Measurements from ENCODE around the gene MUC22. TPM values are rescaled to one million over a fixed set of nuclear protein-coding genes. Genes with fewer than 3 reads are reported as not detected.
"Not testable (repeated sequence)": the region's sequence is repeated elsewhere in the genome, so short reads cannot be mapped to it uniquely, and the experiment has no call there.

Gene MUC22
- polyA plus RNA-seq, 3 donors, result not detected

DNA sequence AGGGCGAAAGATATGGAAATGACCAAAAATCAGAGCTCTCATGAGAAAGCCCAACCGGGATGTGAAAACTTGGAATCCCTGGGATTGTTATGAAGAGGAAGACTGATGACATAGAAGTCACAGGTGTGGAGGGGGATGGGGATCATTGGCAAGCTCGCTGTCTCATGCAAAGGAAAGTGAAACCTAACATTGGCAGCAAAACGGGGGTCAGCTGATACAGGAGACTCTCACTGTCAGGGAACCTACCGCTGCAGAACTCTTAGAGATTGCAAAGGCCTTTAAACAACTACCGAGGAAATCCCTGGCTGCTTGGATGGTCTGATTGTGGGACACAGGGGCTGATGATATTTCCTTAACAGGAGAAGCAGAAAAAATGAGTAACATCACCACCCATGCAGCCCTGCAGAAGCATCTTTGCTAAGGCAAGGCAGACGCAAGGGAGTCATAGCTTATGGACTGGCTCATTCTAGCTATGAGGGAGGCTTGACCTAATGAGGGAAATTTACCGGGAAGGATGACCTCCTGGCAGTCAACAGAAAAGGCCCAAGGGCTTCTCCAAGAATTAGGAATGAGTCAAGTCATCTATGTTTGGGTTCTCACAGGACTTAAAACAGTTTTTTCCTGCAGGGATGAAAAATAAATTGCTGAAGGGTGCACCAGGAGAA lies 19.7 kb upstream of the MUC22 start:
- no peak for DNase-seq (ENCODE audit: extremely low read depth in 1 of 11, low read depth in 9 of 11, low spot score in 4 of 11)

DNA sequence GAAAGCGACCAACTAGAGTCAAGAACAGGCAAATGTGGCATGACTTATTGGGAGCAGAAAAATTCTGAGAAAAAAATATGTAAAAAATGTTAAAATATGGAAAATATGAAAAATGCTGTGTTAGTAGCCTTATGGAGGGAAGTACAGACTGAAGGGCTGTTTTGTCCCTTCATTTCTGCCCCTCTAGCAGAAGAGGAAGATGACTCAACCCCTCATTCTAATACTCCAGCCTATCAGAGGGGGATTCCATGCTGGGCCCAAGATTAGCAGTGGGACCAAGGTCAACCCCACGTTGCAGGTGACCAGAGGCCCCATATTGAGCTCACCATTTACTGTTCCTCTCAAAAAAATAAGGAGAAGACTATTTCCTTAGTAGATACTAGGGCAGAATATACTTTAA lies 18.4 kb upstream of the MUC22 start:
- DNase-seq (ENCODE audit: extremely low read depth in 1 of 11, low read depth in 9 of 11, low spot score in 4 of 11), result no peak

DNA sequence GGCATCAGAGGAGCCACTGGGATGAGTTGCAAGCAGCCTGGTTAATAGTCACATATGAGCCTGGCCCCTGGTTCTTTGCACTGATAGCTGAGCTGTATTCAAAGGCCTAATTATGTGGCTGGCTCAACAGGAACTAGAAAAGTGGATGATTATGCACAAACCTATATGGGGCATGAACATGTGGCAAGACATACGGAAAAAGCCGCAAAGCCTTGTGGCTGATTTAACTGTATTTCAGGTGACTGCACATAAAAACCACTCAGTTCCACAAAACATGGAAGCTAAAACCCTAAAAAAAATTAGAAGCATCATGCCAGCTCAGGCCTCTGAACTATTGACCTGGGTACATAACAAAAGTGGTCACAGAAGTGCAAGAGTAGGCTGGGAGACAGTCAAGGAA lies 13.0 kb upstream of the MUC22 start:
- no peak for DNase-seq (ENCODE audit: extremely low read depth in 1 of 11, low read depth in 9 of 11, low spot score in 4 of 11)

DNA sequence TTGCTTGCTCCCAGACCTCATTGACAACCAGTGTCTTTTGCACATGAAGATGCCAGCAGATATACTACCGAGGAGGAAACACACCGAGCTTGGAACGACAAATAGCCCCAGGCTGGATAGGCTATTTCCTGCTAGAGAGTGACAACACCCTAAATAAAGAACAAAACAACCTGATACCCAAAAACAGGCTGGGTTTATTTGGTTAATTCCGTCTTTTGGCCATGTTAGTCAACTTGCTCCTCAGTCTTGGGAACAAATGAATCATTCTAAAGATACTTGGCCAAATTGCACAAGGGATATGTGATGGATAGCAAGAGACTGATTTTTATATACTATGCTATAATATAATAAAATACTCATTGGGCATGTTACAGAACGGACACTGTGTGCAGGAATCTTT lies 11.5 kb upstream of the MUC22 start:
- no peak for DNase-seq (ENCODE audit: extremely low read depth in 1 of 11, low read depth in 9 of 11, low spot score in 4 of 11)

DNA sequence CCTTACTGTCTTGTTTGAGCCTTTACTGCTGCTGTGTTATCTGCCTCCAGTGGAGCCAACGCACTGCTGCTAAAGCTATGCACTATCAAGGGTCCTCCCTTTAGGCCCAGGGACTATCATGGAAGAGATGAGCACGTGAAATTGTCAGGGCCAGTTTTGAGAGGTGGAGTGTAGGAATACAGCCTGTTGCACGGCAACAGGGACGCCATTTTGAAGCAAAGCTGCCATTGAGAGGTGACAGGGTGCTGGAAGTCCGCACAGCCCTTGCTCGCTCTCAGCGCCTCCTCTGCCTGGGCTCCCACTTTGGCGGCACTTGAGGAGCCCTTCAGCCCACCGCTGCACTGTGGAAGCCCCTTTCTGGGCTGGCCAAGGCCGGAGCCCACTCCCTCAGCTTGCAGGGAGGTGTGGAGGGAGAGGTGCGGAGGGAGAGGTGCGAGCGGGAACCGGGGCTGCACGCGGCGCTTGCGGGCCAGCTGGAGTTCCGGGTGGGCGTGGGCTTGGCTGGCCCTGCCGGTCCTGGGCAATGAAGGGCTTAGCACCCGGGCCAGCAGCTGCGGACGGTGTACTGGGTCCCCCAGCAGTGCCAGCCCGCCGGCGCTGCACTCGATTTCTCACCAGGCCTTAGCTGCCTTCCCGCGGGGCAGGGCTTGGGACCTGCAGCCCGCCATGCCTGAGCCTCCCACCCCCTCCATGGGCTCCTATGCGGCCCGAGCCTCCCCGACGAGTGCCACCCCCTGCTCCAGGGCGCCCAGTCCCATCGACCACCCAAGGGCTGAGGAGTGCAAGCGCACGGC lies 10.0 kb upstream of the MUC22 start:
- DNase-seq (ENCODE audit: extremely low read depth in 1 of 11, low read depth in 9 of 11, low spot score in 4 of 11), result not testable (repeated sequence)

DNA sequence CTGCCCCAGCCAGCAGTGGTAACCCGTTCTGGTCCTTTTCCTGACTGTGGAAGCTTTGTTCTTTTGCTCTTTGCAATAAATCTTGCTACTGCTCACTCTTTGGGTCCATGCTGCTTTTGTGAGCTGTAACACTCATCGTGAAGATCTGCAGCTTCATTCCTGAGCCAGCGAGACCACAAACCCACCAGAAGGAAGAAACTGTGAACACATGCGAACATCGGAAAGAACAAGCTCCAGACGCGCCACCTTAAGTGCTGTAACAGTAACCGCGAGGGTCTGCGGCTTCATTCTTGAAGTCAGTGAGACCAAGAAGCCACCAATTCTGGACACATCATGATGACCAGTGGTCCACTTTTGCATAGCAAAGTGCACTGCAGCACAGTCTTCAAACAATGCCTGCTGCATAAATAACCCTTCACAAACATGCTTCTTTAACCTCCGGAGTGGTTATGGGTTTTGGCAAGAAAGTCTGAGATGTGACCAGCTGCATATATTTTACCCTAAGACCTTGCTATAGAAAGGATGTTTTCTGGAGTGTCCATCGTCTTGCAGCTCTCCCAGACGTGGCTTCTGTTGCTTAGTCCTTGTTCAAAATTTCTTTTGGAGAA lies 8.9 kb upstream of the MUC22 start:
- no peak for DNase-seq (ENCODE audit: extremely low read depth in 1 of 11, low read depth in 9 of 11, low spot score in 4 of 11)

DNA sequence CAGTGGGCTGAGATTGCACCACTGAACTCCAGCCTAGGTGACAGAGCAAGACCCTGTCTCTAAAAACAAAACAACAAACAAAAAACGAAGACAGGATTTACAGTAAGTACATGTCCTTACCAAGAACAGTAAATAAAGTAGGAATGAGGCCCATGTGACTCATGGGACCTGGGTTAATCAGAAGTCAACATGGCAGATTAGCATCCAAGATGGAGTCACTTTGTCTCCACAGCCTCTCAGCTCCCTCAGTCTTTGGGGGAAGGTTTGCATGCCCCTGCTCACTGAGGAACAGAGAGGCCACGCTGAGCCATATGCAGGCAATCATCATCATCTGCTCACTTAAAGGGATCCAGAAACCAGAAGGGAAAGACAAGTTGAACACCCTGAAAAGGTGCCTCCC lies 7.8 kb upstream of the MUC22 start:
- no peak for DNase-seq (ENCODE audit: extremely low read depth in 1 of 11, low read depth in 9 of 11, low spot score in 4 of 11)

DNA sequence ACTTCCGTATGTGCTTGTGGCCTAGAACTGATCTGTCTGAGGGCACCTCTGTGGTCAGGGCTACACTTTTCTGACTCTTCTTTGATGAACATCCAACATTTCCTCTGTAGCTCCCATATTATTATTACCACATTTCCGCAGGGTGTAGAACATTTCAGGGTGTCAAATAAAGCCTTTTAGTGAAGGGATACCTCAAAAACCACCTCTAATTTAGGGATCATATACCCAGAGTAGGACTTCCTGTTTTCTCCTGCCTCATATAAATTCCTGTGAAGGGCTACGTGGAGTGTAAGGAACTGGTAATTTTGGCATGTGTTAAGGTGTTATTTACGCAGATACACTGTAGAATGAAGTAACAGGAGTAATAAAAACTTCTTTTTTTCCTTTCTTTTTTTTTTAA lies 5.5 kb upstream of the MUC22 start:
- no peak for DNase-seq (ENCODE audit: extremely low read depth in 1 of 11, low read depth in 9 of 11, low spot score in 4 of 11)

DNA sequence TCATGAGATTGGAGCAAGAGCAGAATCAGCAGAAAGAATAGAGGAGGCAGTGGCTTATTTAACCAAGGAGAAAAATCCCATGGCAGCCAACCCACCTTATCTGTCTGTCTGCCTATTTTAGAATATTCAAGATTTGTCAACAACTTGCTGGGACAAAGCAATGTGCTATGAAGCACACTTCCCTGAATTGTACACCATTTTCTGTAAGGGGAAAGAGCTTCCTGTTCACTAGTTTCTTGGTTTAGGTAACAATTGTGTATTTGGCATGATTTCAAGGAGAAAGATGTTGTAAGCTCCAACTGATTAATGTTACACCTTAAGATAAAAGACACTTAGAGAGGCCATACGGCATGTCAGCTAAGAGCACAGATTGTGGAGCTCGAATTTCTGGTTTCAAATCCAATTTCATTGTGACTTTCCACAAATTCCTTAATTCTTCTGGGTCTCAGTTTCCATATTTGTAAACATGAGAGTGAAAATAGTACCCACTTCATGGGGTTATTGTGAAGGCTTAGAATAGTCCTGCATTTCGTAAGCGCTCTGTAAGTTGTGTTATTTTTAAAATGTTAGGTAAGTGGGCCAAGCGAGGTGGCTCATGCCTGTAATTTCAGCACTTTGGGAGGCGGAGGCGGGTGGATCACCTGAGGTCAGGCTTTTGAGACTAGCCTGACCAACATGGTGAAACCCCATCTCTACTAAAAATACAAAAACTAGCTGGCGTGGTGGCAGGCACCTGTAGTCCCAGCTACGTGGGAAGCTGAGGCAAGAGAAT lies 4.8 kb upstream of the MUC22 start:
- DNase-seq (ENCODE audit: extremely low read depth in 1 of 11, low read depth in 9 of 11, low spot score in 4 of 11), result no peak

DNA sequence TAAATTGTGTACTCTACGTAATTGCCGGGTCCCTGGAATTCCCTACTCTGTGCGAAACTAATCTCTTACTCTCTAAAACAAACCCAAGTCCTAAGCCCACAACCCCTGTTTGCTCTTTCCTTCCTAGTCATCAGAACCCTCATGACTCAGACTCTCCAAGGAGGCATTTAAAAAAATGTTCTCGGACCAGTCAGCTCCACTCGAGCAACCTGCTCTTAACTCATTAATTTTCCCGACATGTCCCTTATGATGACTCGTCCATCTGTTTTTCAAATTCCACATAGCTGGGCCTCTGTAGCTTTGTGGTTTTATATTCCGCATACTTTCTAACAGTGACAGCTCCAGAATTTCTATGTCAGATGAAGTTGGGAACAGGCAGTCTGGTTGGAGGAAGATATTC lies 2.6 kb upstream of the MUC22 start:
- DNase-seq (ENCODE audit: extremely low read depth in 1 of 11, low read depth in 9 of 11, low spot score in 4 of 11), result peak in 1 of 11 donors; percentile 17

DNA sequence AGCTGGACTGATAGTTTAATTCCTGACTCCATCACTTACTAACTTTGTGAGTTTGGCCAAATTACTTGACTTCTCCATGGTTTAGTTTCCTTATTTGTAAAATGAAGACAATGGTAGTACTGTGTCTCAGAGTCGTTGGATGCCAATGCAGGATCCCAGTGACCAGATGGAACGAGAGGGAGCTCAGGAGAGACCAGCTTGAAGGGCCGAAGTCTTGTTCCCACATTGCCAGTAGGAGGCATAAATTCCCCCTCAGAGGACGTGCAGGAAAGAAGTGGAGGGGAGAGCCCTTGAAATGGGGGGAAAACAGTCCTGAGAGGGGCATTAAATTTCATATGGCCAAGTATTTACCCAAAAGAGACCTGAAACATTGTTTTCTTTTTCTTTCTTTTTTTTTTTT lies 2.1 kb upstream of the MUC22 start:
- no peak for DNase-seq (ENCODE audit: extremely low read depth in 1 of 11, low read depth in 9 of 11, low spot score in 4 of 11)

DNA sequence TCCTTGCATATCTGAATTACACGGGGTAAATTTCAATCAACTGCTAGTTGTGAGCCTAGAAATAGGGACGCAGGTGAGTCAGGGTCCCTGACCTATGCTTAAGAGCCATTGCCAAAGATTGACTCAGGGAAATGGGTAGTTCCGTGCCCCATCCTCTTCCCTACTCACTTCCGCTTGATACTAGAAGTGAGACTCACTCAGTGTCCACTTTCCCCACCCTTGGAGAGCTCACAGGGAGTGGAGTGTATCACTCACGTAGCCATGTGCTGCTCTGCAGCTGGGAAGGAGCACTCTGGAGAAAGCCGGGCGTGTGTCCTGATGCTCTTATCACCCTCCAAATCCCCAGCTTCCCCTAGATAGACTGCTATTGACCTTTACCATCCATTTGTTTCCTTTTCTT lies 543 bp upstream of the MUC22 start:
- DNase-seq (ENCODE audit: extremely low read depth in 1 of 11, low read depth in 9 of 11, low spot score in 4 of 11), result no peak

DNA sequence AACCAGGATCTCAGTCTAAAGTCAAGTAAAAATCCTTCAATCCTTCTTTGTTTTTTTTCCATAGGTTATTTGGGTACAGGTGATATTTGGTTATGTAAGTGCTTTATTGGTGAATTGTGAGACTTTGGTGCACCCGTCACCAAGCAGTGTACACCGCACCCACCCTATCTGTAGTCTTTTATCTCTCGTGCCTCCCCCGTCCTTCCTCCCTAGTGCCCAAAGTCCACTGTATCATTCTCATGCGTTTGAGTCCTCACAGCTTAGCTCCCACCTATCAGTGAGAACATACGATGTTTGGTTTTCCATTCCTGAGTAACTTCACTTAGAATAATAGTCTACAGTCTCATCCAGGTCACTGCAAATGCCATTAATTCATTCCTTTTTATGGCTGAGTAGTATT lies 879 bp downstream of the MUC22 start:
- no peak for DNase-seq (ENCODE audit: extremely low read depth in 1 of 11, low read depth in 9 of 11, low spot score in 4 of 11)

DNA sequence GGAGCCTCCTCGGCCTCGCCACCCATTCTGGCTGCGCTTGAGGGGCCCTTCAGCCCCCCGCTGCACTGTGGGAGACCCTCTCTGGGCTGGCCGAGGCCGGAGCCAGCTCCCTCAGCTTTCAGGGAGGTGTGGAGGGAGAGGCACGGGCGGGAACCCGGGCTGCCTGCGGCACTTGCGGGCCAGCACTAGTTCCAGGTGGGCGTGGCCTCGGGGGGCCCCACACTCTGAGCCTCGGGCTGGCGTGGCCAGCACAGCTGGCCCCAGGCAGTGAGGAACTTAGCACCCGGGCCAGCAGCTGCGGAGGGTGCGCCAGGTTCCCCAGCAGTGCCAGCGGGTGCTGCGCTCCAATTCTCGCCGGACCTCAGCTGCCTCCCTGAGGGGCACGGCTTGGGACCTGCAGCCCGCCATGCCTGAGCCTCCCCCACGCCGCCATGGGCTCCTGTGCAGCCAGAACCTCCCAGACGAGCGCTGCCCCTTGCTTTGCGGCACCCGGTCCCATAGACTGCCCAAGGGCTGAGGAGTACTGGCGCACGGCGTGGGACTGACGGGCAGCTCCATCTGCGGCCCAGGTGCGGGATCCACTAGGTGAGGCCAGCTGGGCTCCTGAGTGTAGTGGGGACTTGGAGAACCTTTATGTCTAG lies 6.5 kb downstream of the MUC22 start:
- DNase-seq (ENCODE audit: extremely low read depth in 1 of 11, low read depth in 9 of 11, low spot score in 4 of 11), result no peak

DNA sequence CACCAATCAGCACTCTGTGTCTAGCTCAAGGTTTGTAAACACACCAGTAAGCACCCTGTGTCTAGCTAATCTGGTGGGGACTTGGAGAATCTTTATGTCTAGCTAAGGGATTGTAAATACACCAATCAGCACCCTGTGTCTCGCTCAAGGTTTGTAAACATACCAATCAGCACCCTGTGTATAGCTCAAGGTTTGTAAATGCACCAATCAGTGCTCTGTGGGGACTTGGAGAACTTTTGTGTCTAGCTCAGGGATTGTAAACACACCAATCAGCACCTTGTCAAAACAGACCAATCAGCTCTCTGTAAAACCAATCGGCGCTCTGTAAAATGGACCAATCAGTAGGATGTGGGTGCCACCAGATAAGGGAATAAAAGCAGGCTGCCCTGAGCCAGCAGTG lies 7.2 kb downstream of the MUC22 start:
- not testable (repeated sequence) for DNase-seq (ENCODE audit: extremely low read depth in 1 of 11, low read depth in 9 of 11, low spot score in 4 of 11)

DNA sequence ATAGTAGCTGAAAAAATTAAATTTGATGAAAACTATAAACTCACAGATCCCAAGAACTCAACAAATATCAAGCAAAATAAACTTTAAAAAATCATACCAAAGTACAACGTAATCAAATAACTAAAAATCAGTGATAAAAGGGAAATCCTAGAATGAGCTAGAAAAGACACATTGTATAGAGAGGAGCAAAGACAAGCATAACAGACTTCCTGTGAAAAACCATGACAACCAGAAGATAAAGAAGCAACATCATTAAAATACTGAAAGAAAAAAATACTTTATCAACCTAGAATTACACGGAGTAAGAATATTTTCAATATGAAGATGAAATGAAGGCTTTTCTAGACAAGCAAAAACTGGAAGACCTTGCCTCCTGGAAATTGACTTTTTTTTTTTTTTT lies 9.8 kb downstream of the MUC22 start:
- no peak for DNase-seq (ENCODE audit: extremely low read depth in 1 of 11, low read depth in 9 of 11, low spot score in 4 of 11)

DNA sequence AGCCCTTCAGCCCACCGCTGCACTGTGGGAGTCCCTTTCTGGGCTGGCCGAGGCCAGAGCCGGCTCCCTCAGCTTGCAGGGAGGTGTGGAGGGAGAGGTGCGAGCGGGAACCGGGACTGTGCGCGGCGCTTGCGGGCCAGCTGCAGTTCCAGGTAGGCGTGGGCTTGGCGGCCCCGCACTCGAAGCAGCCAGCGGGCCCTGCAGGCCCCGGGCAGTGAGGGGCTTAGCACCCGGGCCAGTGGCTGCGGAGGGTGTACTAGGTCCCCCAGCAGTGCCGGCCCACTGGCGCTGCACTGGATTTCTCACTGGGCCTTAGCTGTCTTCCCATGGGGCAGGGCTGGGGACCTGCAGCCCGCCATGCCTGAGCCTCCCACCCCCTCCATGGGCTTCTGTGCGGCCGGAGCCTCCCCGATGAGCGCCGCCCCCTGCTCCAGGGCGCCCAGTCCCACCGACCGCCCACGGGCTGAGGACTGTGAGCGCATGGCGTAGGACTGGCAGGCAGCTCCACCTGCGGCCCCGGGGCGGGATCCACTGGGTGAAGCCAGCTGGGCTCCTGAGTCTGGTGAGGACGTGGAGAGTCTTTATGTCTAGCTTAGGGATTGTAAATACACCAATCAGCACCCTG lies 10.5 kb downstream of the MUC22 start:
- DNase-seq (ENCODE audit: extremely low read depth in 1 of 11, low read depth in 9 of 11, low spot score in 4 of 11), result not testable (repeated sequence)

DNA sequence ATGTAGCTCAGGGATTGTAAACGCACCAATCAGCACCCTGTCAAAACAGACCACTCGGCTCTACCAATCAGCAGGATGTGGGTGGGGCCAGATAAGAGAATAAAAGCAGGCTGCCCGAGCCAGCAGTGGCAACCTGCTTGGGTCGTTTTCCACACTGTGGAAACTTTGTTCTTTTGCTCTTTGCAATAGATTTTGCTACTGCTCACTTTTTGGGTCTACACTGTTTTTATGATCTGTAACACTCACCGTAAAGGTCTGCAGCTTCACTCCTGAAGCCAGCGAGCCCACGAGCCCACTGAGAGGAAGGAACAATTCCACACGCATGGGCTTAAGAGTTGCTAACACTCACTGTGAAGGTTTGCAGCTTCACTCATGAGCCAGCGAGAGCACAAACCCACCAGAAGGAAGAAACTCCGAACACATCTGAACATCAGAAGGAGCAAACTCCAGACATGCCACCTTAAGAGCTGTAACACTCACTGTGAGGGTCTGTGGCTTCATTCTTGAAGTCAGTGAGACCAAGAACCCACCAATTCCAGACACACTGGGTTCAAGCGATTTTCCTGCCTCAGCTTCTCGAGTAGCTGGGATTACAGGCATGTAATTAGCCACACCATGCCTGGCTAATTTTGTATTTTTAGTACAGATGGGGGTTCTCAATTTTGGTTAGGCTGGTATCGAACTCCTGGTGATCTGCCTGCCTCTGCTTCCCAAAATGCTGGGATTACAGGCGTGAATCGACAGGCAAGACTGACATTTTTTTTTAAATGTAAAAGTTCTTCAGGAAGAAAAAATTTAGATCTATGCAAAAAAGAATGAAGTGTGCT lies 11.6 kb downstream of the MUC22 start:
- not testable (repeated sequence) for DNase-seq (ENCODE audit: extremely low read depth in 1 of 11, low read depth in 9 of 11, low spot score in 4 of 11)

Data from renal cortex interstitium (tissue), 11 donors.